HCT116 (cell line): ENCODE results near the gene TBC1D16. TPM values are rescaled to one million over a fixed set of nuclear protein-coding genes. Genes with fewer than 3 reads are reported as not detected.
A peak's percentile ranks its signal among the peaks of the same experiment; 100 is the strongest.

Experiments
- ATAC-seq: fragments of 200-7000 bp; cut with Tn5 transposase; 2 replicates; pipeline ENCODE4 v1.9.1; 2020; ENCODE audit warnings: mild to moderate bottlenecking, moderate library complexity
- BruUV-seq: library from RNA; stranded (reverse); fragments of 400-500 nt; replicated peaks from 2 replicates; lab custom pipeline; 2021; lab: Mats Ljungman, UMichigan
- CTCF ChIA-PET: fragments of 300-600 bp; sonication (Branson Sonifier 250); formaldehyde crosslinking; loops from one replicate; lab custom pipeline; 2021; ENCODE audit warnings: antibody characterized with exemption; lab: Charles Lee
- POLR2A ChIA-PET: fragments of 300-600, 350-600 bp; sonication (Branson Sonifier 250); formaldehyde crosslinking; loops from one replicate; lab custom pipeline; 2021; ENCODE audit warnings: antibody characterized with exemption; lab: Charles Lee
- RAD21 ChIA-PET, 2 experiments: fragments of 300-600 bp; sonication (Branson Sonifier 250); formaldehyde crosslinking; loops; one replicate each; lab custom pipeline; 2023; ENCODE audit warnings: low total read pairs in 2 of 2; ENCODE audit not compliant: uncharacterized antibody in 2 of 2, unreplicated experiment in 2 of 2, low non-redundant PET in 1 of 2; lab: Charles Lee
- DNase-seq: peaks from one replicate; pipeline ENCODE4 v3.0.0-alpha.2; 2010; ENCODE audit warnings: low read depth, low spot score
- H2AFZ ChIP-seq: fragments of 200-600 bp; shearing (Covaris generic), sonication (generic); 2 replicates; pipeline ENCODE4 v1.6.1; 2017; ENCODE audit warnings: low read depth, mixed run types, mixed read lengths, antibody characterized with exemption, low read length; ENCODE audit not compliant: poor library complexity, severe bottlenecking
- H3K27ac ChIP-seq: 2 replicates; pipeline ENCODE4 v1.5.1; 2012; ENCODE audit warnings: low read depth, low read length
- H3K27me3 ChIP-seq: fragments of 200-600 bp; sonication (generic); 2 replicates; pipeline ENCODE4 v1.6.1; 2016; ENCODE audit warnings: mixed run types, low read length, mixed read lengths; ENCODE audit not compliant: insufficient read depth
- H3K36me3 ChIP-seq, 2 experiments: fragments of 200-500 bp in 1 of 2; fragments of 200-600 bp in 1 of 2; sonication (Bioruptor generic) in 1 of 2; sonication (generic) in 1 of 2; 2 replicates each; pipeline versions ENCODE4 v1.5.1 to v1.6.1; 2014 to 2016; ENCODE audit warnings: low read length in 2 of 2, inconsistent platforms in 1 of 2, mixed read lengths in 1 of 2, mixed run types in 1 of 2; ENCODE audit not compliant: insufficient read depth in 2 of 2, control insufficient read depth in 1 of 2
- H3K4me1 ChIP-seq, 2 experiments: fragments of 200-600 bp in 1 of 2; sonication (generic) in 1 of 2; 2 replicates each; pipeline versions ENCODE4 v1.5.1 to v1.6.1; 2012 to 2017; ENCODE audit warnings: low read length in 2 of 2, inconsistent platforms in 1 of 2, mild to moderate bottlenecking in 1 of 2, mixed read lengths in 1 of 2, mixed run types in 1 of 2, moderate library complexity in 1 of 2; ENCODE audit not compliant: insufficient read depth in 2 of 2, control insufficient read depth in 1 of 2
- H3K4me2 ChIP-seq: fragments of 200-600 bp; sonication (generic); 2 replicates; pipeline ENCODE4 v1.6.1; 2017; ENCODE audit warnings: mixed run types, low read length, mixed read lengths
- H3K4me3 ChIP-seq, 2 experiments: fragments of 200-600 bp in 1 of 2; sonication (generic) in 1 of 2; replicated peaks in 1 of 2; 2 replicates each; pipeline ENCODE4 v1.5.1; 2011 to 2016; ENCODE audit warnings: low read length in 2 of 2, control low read depth in 1 of 2, low read depth in 1 of 2, mild to moderate bottlenecking in 1 of 2, mixed read lengths in 1 of 2, mixed run types in 1 of 2
- H3K79me2 ChIP-seq: fragments of 200-600 bp; sonication (generic); 2 replicates; pipeline ENCODE4 v1.6.1; 2017; ENCODE audit warnings: mild to moderate bottlenecking, mixed run types, low read length, moderate library complexity, mixed read lengths; ENCODE audit not compliant: insufficient read depth
- H3K9ac ChIP-seq: fragments of 200-600 bp; sonication (generic); 2 replicates; pipeline ENCODE4 v1.6.1; 2016; ENCODE audit warnings: low read length, mixed read lengths
- H3K9me2 ChIP-seq: fragments of 200-600 bp; sonication (generic), shearing (Covaris generic); 2 replicates; pipeline ENCODE4 v1.6.1; 2017; ENCODE audit warnings: mixed run types, mild to moderate bottlenecking, moderate library complexity; ENCODE audit not compliant: insufficient read depth
- H3K9me3 ChIP-seq, 2 experiments: fragments of 200-500 bp in 1 of 2; fragments of 200-600 bp in 1 of 2; sonication (Bioruptor generic) in 1 of 2; sonication (generic) in 1 of 2; 2 replicates each; pipeline ENCODE4 v1.6.1; 2014 to 2017; ENCODE audit warnings: low read length in 2 of 2, mixed read lengths in 2 of 2, inconsistent platforms in 1 of 2, low read depth in 1 of 2, mild to moderate bottlenecking in 1 of 2, mixed run types in 1 of 2, moderate library complexity in 1 of 2; ENCODE audit not compliant: control insufficient read depth in 1 of 2, insufficient read depth in 1 of 2
- H4K20me1 ChIP-seq: fragments of 200-600 bp; sonication (generic), shearing (Covaris generic); 2 replicates; pipeline ENCODE4 v1.6.1; 2017; ENCODE audit warnings: mixed run types, mild to moderate bottlenecking, moderate library complexity; ENCODE audit not compliant: insufficient read depth
- CEBPB ChIP-seq: IDR thresholded peaks from 2 replicates; pipeline ENCODE4 v1.6.1; 2012; ENCODE audit warnings: low read depth
- CTCF ChIP-seq, 3 experiments: fragments of 200-600 bp in 1 of 3; sonication (generic) in 1 of 3; IDR thresholded peaks in 2 of 3; conservative IDR thresholded peaks in 1 of 3; 2 replicates each; pipeline ENCODE4 v1.5.1; 2012 to 2017; ENCODE audit warnings: low read depth in 2 of 3, low read length in 2 of 3, antibody characterized with exemption in 1 of 3, borderline replicate concordance in 1 of 3, control low read depth in 1 of 3, mild to moderate bottlenecking in 1 of 3, mixed read lengths in 1 of 3, mixed run types in 1 of 3, moderate library complexity in 1 of 3; ENCODE audit not compliant: insufficient read depth in 1 of 3
- intact Hi-C: fragments of 100-400 bp; cut with micrococcal nuclease; formaldehyde crosslinking; loops from 2 replicates; pipeline ENCODE4 v1.10.0; 2022
- total RNA-seq: library from RNA; stranded (reverse); gene quantifications from one replicate; pipeline ENCODE4 v1.2.1, GENCODE V29; 2021; ENCODE audit not compliant: unreplicated experiment

TBC1D16 gene
- total RNA-seq, 1 experiment from 2014 or later = 31.1 TPM

GRCh38 chr17:80024206-80024972 is 11.3 kb downstream of the TBC1D16 start:
- peak overlapping the region; percentile 20; the same call in 1 of the 2 replicates for H3K27ac ChIP-seq

More at GRCh38 chr17:80024206-80024972, 11.3 kb downstream of the TBC1D16 start:
- ATAC-seq (peak; percentile 39), DNase-seq (no peak)
- Histone ChIP-seq H3K36me3 (no peaks in the 10 kb centered on the region), H3K4me3 (no peak overlapping the region), H3K27me3 (no peaks in the 10 kb centered on the region), H3K4me1 (peaks cover 0 to 7% of the 10 kb centered on the region in 2 experiments; a peak in 2 of 4 replicates), H4K20me1 (no peaks in the 10 kb centered on the region), H3K79me2 (peaks cover 5% of the 10 kb centered on the region; the same call in 1 of the 2 replicates), H2AFZ (no peak overlapping the region), H3K9ac (no peak overlapping the region), H3K9me2 (no peaks in the 10 kb centered on the region), H3K9me3 (no peaks in the 10 kb centered on the region), H3K4me2 (no peak overlapping the region)
- CTCF ChIA-PET = interaction anchor here (1.6 kb wide), 1 partner anchor 16 kb away, joined by 5 read pairs; no protein-coding TSS in a partner anchor
- no peak for TF ChIP-seq CTCF (IDR thresholded peaks at IDR 0.05 in 2 of 3, conservative IDR thresholded peaks at IDR 0.05 in 1 of 3; ENCODE audit: borderline replicate concordance in 1 of 3, insufficient read depth in 1 of 3, low read depth in 2 of 3, low read length in 2 of 3)
- no peak for TF ChIP-seq CEBPB
- POLR2A ChIA-PET = no interaction called here
- BruUV-seq = no TSS peak
- RAD21 ChIA-PET = no interaction called here
- intact Hi-C loops = no loop called here
